Adrenal gland (tissue), 5 donors: Measurements from ENCODE around the gene POLR1G.

Source experiments
- CTCF ChIP-seq, 6 experiments: fragments of 450-650 bp in 4 of 6; fragments of 200-600 bp in 2 of 6; sonication (generic) in 1 of 6; IDR thresholded peaks; 1 replicate in 5 of 6; 2 replicates in 1 of 6; pipeline versions ENCODE4 v1.5.1 to v1.8.0; 2016 to 2021; ENCODE audit warnings: antibody characterized with exemption in 6 of 6, mild to moderate bottlenecking in 2 of 6, moderate library complexity in 1 of 6
- POLR2A ChIP-seq, 2 donors: fragments of 450-650 bp; IDR thresholded peaks; one replicate each; pipeline ENCODE4 v1.6.1; 2017; ENCODE audit warnings: antibody characterized with exemption in 2 of 2, mild to moderate bottlenecking in 2 of 2, moderate library complexity in 1 of 2
- donor health status: DM: no; HTN: no; CAD: no.

GRCh38 chr19:45414468-45414867 is 8.0 kb downstream of the POLR1G start:
- TF ChIP-seq CTCF (IDR thresholded peaks at IDR 0.05) (no peak), POLR2A (IDR thresholded peaks at IDR 0.05) (no peak)
